ENCODE data around the gene NWD2.

The NWD2 gene

DNA sequence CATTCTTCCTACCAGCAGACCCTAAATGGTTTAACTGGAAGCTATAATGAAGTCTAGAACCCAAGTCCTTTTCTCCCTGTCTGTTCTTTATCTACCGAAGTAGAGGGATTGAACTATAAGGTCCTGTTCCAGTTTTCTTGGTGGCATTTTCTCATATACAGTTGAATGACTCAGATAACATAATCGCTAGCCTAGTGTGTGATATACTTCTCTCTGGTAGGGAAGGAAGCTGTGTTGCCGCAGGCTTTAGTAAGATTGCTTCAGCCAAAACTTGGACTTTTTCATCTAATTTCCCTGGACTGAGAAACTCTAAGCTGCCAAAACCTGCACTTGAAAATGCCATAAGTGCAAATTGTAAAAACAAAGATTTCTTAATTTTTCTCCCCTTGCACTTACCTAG is 123.4 kb downstream of the NWD2 start:
- TF ChIP-seq, protein P1, sequence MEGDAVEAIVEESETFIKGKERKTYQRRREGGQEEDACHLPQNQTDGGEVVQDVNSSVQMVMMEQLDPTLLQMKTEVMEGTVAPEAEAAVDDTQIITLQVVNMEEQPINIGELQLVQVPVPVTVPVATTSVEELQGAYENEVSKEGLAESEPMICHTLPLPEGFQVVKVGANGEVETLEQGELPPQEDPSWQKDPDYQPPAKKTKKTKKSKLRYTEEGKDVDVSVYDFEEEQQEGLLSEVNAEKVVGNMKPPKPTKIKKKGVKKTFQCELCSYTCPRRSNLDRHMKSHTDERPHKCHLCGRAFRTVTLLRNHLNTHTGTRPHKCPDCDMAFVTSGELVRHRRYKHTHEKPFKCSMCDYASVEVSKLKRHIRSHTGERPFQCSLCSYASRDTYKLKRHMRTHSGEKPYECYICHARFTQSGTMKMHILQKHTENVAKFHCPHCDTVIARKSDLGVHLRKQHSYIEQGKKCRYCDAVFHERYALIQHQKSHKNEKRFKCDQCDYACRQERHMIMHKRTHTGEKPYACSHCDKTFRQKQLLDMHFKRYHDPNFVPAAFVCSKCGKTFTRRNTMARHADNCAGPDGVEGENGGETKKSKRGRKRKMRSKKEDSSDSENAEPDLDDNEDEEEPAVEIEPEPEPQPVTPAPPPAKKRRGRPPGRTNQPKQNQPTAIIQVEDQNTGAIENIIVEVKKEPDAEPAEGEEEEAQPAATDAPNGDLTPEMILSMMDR (IDR thresholded peaks at IDR 0.05; ENCODE audit: insufficient read depth, low read depth, low read length, missing control alignments) = no peak
- no peak overlapping the region for H3K4me3 ChIP-seq (ENCODE audit: low read length)
- no peak for DNase-seq (ENCODE audit: low read depth)

DNA sequence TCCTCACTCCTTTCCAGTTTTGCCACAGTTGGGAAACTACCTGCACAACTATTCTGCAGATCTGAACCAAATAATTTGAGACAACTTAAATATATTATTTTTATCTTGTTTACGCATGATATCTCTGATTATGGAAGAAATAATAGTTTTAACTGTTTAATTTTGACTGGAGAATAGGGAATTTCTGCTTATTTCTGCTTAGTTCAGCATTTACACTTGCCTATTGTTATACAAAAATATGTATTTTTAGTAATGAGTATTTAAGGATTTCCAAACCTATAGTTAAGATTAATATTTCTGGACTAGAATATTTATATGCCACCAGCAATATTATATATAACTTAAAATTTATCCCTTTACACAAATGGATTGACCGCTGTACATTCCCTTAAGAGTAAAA is 125.5 kb downstream of the NWD2 start:
- H3K4me3 ChIP-seq (ENCODE audit: low read length) = no peak overlapping the region
- no peak for DNase-seq (ENCODE audit: low read depth)
- TF ChIP-seq, protein P1 (IDR thresholded peaks at IDR 0.05; ENCODE audit: insufficient read depth, low read depth, low read length, missing control alignments) = no peak

DNA sequence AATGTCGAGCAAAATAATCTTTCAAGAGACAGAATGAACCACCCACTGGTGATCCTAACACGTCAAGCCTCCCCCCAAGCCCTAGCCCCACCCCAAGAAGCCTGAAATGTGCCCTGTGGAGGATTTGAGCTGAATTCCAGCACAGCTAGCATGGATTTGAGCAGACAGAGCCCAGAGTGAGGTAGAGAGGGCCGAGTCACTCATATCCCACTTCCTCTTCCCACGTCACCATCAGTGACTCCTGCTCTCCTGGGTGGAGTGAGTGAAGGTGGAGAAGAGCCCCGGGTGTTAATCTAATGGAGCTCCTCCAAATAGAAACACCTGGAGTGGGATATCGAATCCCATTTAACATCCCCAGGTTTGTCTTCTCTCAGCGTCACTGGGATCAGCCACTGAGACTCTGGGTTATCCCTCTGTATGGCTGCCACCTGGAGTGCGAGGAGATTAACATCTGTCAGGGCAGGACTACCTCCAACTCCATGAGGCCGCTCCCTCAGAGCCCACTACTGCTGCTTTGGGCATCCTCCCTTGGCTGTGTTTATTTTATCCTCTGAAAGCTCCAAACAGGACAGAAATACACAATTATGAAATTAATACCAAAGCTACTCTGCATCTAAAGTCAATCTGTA is 136.6 kb downstream of the NWD2 start:
- DNase-seq (ENCODE audit: low read depth) = peak; percentile 21
- TF ChIP-seq, protein P1 (IDR thresholded peaks at IDR 0.05; ENCODE audit: insufficient read depth, low read depth, low read length, missing control alignments) = no peak
- no peak overlapping the region for H3K4me3 ChIP-seq (ENCODE audit: low read length)

DNA sequence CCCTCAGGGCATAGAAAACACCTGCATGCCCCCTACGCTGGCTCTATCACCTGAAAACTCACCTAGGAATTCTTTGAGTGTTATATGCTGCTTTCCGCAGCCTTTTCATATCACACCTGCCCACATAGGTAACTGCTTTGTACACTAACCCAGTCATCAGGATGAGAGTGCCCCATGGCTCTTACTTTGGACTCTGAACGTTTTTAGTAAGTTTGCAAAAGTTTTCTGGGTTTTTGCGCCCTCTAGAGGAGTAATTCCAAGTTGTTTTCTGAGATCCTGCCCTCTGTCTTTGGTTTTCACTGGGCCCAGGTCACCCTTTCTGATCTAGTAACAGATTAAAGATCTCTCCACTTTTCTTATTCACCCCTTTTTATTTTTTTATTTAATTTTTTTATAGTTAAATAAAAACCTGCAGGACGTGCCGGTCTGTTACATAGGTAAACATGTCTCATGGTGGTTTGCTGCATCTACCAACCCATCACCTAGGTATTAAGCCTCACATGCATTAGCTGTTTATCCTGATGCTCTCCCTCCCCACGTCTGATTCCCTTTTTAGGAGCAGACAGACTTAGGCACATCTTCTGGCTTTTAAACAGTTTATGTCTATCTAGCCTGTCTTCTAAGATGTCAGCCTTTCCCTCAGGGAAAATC is 139.2 kb downstream of the NWD2 start:
- H3K4me3 ChIP-seq (ENCODE audit: low read length) = no peak overlapping the region
- TF ChIP-seq, protein P1 (IDR thresholded peaks at IDR 0.05; ENCODE audit: insufficient read depth, low read depth, low read length, missing control alignments) = peak; percentile 62
- peak; percentile 50 for DNase-seq (ENCODE audit: low read depth)

DNA sequence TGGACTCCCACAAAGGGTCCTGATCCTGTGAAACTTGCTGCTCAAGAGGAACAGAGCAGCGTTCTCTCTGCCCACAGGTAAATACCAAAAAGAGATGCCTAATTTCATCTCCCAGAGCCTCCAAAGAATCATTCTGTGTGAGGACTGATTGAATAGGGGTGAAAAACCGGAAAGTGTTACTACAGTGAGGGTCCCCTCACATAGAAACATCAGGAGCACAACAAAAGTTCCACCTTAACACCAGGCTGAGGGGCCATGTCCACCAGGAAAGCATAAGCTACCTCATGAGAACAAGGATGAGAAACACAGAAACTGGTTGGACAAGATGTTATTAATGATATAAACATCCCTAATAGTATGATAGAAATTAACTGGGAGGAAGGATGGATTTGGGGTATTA is 140.9 kb downstream of the NWD2 start:
- TF ChIP-seq, protein P1 (IDR thresholded peaks at IDR 0.05; ENCODE audit: insufficient read depth, low read depth, low read length, missing control alignments) = no peak
- no peak overlapping the region for H3K4me3 ChIP-seq (ENCODE audit: low read length)
- no peak for DNase-seq (ENCODE audit: low read depth)

DNA sequence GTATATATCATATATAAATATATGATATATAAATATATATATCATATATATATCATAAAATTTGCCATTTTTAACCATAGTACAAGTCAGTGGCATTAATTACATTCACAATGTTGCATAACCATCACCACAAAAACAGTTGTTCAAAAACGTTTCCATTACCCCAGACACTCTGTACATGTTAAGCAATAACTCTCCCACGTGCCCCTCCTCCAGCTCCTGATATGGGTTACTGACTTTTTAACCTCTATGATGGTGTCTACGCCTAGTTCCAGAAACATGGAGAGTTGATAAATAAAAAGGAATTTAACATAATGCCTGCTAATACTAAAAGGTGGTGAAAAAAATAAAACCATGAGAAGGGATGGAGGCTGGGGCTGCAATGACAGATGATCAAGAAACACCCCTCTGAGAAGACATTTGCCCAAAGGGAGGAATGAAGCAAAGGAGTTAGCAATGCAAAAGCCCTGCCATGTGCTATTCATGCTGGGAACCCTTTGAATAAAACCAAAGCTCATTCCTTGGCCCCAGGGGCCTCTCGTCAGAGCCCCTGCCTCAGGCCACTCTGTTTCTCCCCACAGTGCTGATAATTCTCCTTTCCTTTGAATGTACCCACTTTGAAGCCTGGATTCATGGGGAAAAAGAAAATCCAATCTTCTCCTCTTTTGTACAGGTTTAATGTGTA is 144.3 kb downstream of the NWD2 start:
- TF ChIP-seq, protein P1 (IDR thresholded peaks at IDR 0.05; ENCODE audit: insufficient read depth, low read depth, low read length, missing control alignments) = no peak
- DNase-seq (ENCODE audit: low read depth) = no peak
- H3K4me3 ChIP-seq (ENCODE audit: low read length) = no peak overlapping the region
